K562 (cell line): ENCODE measurements around the gene GLRX2. TPM values are rescaled to one million over a fixed set of nuclear protein-coding genes. Genes with fewer than 3 reads are reported as not detected.

Experiments used
- BACH1 ChIP-seq: fragments of 200-800 bp; sonication (Bioruptor generic); IDR thresholded peaks from 2 replicates; pipeline ENCODE4 v1.6.1; 2016; ENCODE audit warnings: missing genetic modification characterization, missing compliant biosample characterization
- ELF4 ChIP-seq: fragments of 450-650 bp; formaldehyde crosslinking; IDR thresholded peaks from 2 replicates; pipeline ENCODE4 v1.4.0; 2022; ENCODE audit warnings: missing genetic modification characterization
- HCFC1 ChIP-seq: IDR thresholded peaks from 2 replicates; pipeline ENCODE4 v1.6.1; 2012; ENCODE audit warnings: low read depth, low read length, improper control_type of control experiment
- HMGN3 ChIP-seq: IDR thresholded peaks from 2 replicates; pipeline ENCODE4 v1.6.1; 2011; ENCODE audit warnings: borderline replicate concordance, low read depth, mild to moderate bottlenecking, mixed read lengths, low read length; ENCODE audit not compliant: insufficient read length; ENCODE audit errors: extremely low read depth
- HNRNPH1 ChIP-seq: fragments of 200-400 bp; formaldehyde crosslinking; optimal IDR thresholded peaks from 2 replicates; pipeline ENCODE3; 2017; ENCODE audit warnings: low read depth, mild to moderate bottlenecking, low read length, moderate library complexity
- JUN ChIP-seq, 2 experiments: sonication (generic) in 1 of 2; formaldehyde crosslinking in 1 of 2; IDR thresholded peaks; 2 replicates each; pipeline versions ENCODE4 v1.6.1 to v1.8.0; 2012 to 2022; ENCODE audit warnings: borderline replicate concordance in 2 of 2, mild to moderate bottlenecking in 2 of 2, improper control_type of control experiment in 1 of 2, low read depth in 1 of 2, low read length in 1 of 2, missing genetic modification reagents in 1 of 2
- KLF10 ChIP-seq: fragments of 250-450 bp; sonication (Bioruptor Pico); IDR thresholded peaks from 2 replicates; pipeline ENCODE4 v1.6.1; 2021; ENCODE audit warnings: matching md5 sums
- NFXL1 ChIP-seq: fragments of 450-650 bp; formaldehyde crosslinking; IDR thresholded peaks from 2 replicates; pipeline ENCODE4 v1.4.0; 2021; ENCODE audit warnings: mild to moderate bottlenecking
- PCBP2 ChIP-seq: fragments of 200-400 bp; formaldehyde crosslinking; IDR thresholded peaks from 2 replicates; pipeline ENCODE4 v1.6.1; 2018; ENCODE audit warnings: low read length, low read depth, mild to moderate bottlenecking, moderate library complexity; ENCODE audit not compliant: poor library complexity, severe bottlenecking
- RBBP5 ChIP-seq: fragments of 200-600 bp; sonication (generic); IDR thresholded peaks from 2 replicates; pipeline ENCODE4 v1.6.1; 2012; ENCODE audit warnings: borderline replicate concordance, mild to moderate bottlenecking, low read length, control low read depth, inconsistent platforms; ENCODE audit not compliant: insufficient read depth, poor library complexity, severe bottlenecking
- SIN3A ChIP-seq, 2 experiments: fragments of 150-350 bp in 1 of 2; IDR thresholded peaks; 2 replicates each; pipeline ENCODE4 v1.6.1; 2011 to 2016; ENCODE audit warnings: borderline replicate concordance in 2 of 2, low read depth in 2 of 2, low read length in 2 of 2, mild to moderate bottlenecking in 2 of 2, moderate library complexity in 2 of 2; ENCODE audit not compliant: control insufficient read depth in 1 of 2
- SMAD1 ChIP-seq: fragments of 150-350 bp; IDR thresholded peaks from 2 replicates; pipeline ENCODE4 v1.6.1; 2014; ENCODE audit warnings: low read length, low read depth; ENCODE audit not compliant: partially characterized antibody
- ZFP36 ChIP-seq: fragments of 150-350 bp; IDR thresholded peaks from 2 replicates; pipeline ENCODE4 v1.6.1; 2018; ENCODE audit warnings: low read length, low read depth; ENCODE audit not compliant: partially characterized antibody
- ZNF165 ChIP-seq: fragments of 250-450 bp; sonication (Bioruptor Pico); IDR thresholded peaks from 2 replicates; pipeline ENCODE4 v1.4.0; 2020; ENCODE audit warnings: borderline replicate concordance
- ZNF232 ChIP-seq: sonication (generic); formaldehyde crosslinking; IDR thresholded peaks from 2 replicates; pipeline ENCODE4 v1.8.0; 2022; ENCODE audit warnings: mild to moderate bottlenecking, missing genetic modification reagents
- polyA plus RNA-seq, 8 experiments: library from polyadenylated mRNA; depleted of rRNA in 4 of 8; stranded (reverse) in 5 of 8; unstranded in 3 of 8; fragments of >200 nt; fragmentation: Nextera tagmentation in 2 of 8; fragmentation: Illumina TruSeq in 1 of 8; extraction: Ambion mirVana in 2 of 8; extraction: Trizol in 1 of 8; gene quantifications; 2 replicates each; pipeline versions ENCODE4 v1.2.1 to v1.2.3, GENCODE V29; 2011 to 2014; ENCODE audit warnings: inconsistent platforms in 1 of 8, missing spikeins in 1 of 8
- total RNA-seq, 7 experiments: library from RNA; depleted of rRNA in 6 of 7; stranded (reverse); fragments of >200 nt in 6 of 7; fragmentation: Illumina TruSeq in 2 of 7; extraction: Trizol in 2 of 7; gene quantifications; 2 replicates each; pipeline versions ENCODE4 v1.2.1 to v1.2.3, GENCODE V29; 2011 to 2021; ENCODE audit warnings: low replicate concordance in 1 of 7
- TF ChIP-seq, protein P1 (sequence below), 2 experiments: fragments of 450-650 bp; IDR thresholded peaks; 2 replicates each; pipeline ENCODE4 v1.6.1; 2016
- TF ChIP-seq, protein P2 (sequence below): fragments of 250-450 bp; sonication (Bioruptor Pico); IDR thresholded peaks from 2 replicates; pipeline ENCODE4 v1.5.0; 2021
- TF ChIP-seq, protein P3 (sequence below): IDR thresholded peaks from 2 replicates; pipeline ENCODE4 v1.6.1; 2011; ENCODE audit warnings: borderline replicate concordance, low read depth, mild to moderate bottlenecking, moderate library complexity, low read length; ENCODE audit not compliant: insufficient read depth, poor library complexity, severe bottlenecking
- TF ChIP-seq, protein P4 (sequence below), 3 experiments: fragments of 200-800 bp in 1 of 3; sonication (Bioruptor generic) in 1 of 3; sonication (generic) in 1 of 3; formaldehyde crosslinking in 1 of 3; IDR thresholded peaks; 2 replicates each; pipeline versions ENCODE4 v1.6.1 to v1.8.0; 2016 to 2022; ENCODE audit warnings: mild to moderate bottlenecking in 2 of 3, missing compliant biosample characterization in 2 of 3, missing genetic modification characterization in 2 of 3, missing genetic modification reagents in 1 of 3

Gene GLRX2
- total and polyA plus RNA-seq, 9 of the 15 experiments (the other 6 are each of a cell fraction or from before 2014, with no cell fraction given) = 13.3 to 82.6 (median 55.1) TPM

DNA sequence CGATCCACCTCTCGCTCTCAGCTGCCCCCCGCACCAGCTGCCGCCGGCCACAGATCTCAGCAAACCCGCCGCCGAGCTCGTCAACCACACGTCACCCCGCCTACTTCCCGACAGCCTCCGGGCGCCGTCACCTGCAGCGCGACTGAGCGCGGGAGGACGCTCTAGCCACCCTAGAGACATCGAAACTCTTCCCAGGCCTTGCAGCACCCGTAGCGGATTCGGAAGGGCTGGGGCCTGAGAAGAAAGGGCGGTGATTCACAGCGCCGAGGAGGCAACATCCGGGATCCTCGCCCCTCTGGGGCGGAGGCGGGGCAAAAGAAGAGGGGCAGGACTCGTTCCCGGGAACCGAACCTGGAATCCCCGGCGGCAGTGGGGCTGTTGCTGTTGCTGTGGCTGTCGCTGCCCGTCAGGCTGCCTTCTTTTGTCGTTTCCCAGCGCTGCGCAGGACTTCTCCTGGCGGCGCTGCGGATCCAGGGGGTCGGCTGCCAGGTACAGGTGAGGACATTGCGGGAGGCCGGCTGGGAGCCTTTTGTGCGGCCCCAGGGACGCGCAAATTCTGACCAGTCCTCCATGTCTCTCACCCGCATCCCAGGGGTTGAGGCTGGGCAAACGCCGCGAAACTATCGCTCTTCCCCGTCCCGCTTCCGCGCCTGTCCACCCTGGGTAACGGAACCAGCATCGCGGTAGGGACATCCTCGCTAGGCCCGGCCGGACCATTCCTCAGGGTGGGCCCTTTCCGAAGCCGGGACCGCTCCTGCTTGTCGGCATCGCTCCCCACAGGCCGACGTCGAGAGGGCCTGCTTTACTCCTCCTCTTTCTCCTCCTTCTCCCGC lies 45.7 kb downstream of the GLRX2 start, which contains the start of the genes RO60 and UCHL5 (continued):
- TF ChIP-seq, protein P1, sequence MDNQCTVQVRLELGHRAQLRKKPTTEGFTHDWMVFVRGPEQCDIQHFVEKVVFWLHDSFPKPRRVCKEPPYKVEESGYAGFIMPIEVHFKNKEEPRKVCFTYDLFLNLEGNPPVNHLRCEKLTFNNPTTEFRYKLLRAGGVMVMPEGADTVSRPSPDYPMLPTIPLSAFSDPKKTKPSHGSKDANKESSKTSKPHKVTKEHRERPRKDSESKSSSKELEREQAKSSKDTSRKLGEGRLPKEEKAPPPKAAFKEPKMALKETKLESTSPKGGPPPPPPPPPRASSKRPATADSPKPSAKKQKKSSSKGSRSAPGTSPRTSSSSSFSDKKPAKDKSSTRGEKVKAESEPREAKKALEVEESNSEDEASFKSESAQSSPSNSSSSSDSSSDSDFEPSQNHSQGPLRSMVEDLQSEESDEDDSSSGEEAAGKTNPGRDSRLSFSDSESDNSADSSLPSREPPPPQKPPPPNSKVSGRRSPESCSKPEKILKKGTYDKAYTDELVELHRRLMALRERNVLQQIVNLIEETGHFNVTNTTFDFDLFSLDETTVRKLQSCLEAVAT (IDR thresholded peaks at IDR 0.05) = peak; percentile 16 to 92; a peak in 3 of 4 replicates
- peak; percentile 71 for TF ChIP-seq SMAD1
- TF ChIP-seq HMGN3 = peak; percentile 98
- peak; percentile 9 for TF ChIP-seq ZFP36
- no peak for TF ChIP-seq KLF10 (CRISPR knock-in tag)
- TF ChIP-seq HCFC1 = peak; percentile 92
- TF ChIP-seq ELF4 = peak; percentile 79; the same call in 1 of the 2 replicates
- no peak for TF ChIP-seq HNRNPH1
- 0 out of 2 replicates have a peak, but pooled peaks have one; percentile 23 for TF ChIP-seq ZNF165
- no peak for TF ChIP-seq NFXL1
- peak; percentile 68; the same call in 1 of the 2 replicates for TF ChIP-seq ZNF232 (CRISPR knock-in tag)
- TF ChIP-seq SIN3A (IDR thresholded peaks at IDR 0.05; ENCODE audit: borderline replicate concordance in 2 of 2, control insufficient read depth in 1 of 2, low read depth in 2 of 2, low read length in 2 of 2) = peak; percentile 90 to 93; a peak in 3 of 4 replicates
- TF ChIP-seq JUN (IDR thresholded peaks at IDR 0.05; ENCODE audit: borderline replicate concordance, low read depth, low read length) = peak; percentile 87; the same call in 1 of the 2 replicates
- peak; percentile 84; the same call in 1 of the 2 replicates for TF ChIP-seq JUN (CRISPR knock-in tag; IDR thresholded peaks at IDR 0.05; ENCODE audit: borderline replicate concordance)
- TF ChIP-seq RBBP5 = peak; percentile 81
- TF ChIP-seq, protein P2, sequence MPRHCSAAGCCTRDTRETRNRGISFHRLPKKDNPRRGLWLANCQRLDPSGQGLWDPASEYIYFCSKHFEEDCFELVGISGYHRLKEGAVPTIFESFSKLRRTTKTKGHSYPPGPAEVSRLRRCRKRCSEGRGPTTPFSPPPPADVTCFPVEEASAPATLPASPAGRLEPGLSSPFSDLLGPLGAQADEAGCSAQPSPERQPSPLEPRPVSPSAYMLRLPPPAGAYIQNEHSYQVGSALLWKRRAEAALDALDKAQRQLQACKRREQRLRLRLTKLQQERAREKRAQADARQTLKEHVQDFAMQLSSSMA (CRISPR knock-in tag) = 0 out of 2 replicates have a peak, but pooled peaks have one; percentile 18
- TF ChIP-seq, protein P3, sequence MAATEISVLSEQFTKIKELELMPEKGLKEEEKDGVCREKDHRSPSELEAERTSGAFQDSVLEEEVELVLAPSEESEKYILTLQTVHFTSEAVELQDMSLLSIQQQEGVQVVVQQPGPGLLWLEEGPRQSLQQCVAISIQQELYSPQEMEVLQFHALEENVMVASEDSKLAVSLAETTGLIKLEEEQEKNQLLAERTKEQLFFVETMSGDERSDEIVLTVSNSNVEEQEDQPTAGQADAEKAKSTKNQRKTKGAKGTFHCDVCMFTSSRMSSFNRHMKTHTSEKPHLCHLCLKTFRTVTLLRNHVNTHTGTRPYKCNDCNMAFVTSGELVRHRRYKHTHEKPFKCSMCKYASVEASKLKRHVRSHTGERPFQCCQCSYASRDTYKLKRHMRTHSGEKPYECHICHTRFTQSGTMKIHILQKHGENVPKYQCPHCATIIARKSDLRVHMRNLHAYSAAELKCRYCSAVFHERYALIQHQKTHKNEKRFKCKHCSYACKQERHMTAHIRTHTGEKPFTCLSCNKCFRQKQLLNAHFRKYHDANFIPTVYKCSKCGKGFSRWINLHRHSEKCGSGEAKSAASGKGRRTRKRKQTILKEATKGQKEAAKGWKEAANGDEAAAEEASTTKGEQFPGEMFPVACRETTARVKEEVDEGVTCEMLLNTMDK = peak; percentile 2
- TF ChIP-seq, protein P4, sequence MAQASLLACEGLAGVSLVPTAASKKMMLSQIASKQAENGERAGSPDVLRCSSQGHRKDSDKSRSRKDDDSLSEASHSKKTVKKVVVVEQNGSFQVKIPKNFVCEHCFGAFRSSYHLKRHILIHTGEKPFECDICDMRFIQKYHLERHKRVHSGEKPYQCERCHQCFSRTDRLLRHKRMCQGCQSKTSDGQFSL (CRISPR knock-in tag; IDR thresholded peaks at IDR 0.05) = peak; percentile 78; the same call in 1 of the 2 replicates
- TF ChIP-seq, protein P4 (tag; IDR thresholded peaks at IDR 0.05) = no peak
- no peak for TF ChIP-seq PCBP2
- TF ChIP-seq BACH1 (tag) = no peak
